ENCODE measurements around the gene SYNM. TPM values are rescaled to one million over a fixed set of nuclear protein-coding genes. Genes with fewer than 3 reads are reported as not detected.
"Not testable (repeated sequence)": the region's sequence is repeated elsewhere in the genome, so short reads cannot be mapped to it uniquely, and the experiment has no call there.

The SYNM gene
- total RNA-seq, 1 donor from 2014 or later = 53.2 TPM

- H3K36me3 ChIP-seq (ENCODE audit: control insufficient read depth in 3 of 3, insufficient read depth in 3 of 3, low read length in 3 of 3) = peaks cover 0 to 8% (median 3%) of the 10 kb centered on the region in 3 donors
- peak overlapping the region; percentile 83 to 97 (median 93) for H3K9ac ChIP-seq (ENCODE audit: low read depth in 1 of 3, low read length in 3 of 3)
- H3K9me3 ChIP-seq (ENCODE audit: control insufficient read depth in 3 of 3, low read length in 3 of 3) = no peaks in the 10 kb centered on the region
- peaks cover 32 to 54% (median 34%) of the 10 kb centered on the region in 3 donors for H3K4me1 ChIP-seq (ENCODE audit: control insufficient read depth in 3 of 3, insufficient read depth in 3 of 3, low read length in 3 of 3)
- peak overlapping the region; percentile 93 for H3K27ac ChIP-seq (ENCODE audit: low read depth, low read length)
- H3K27me3 ChIP-seq (ENCODE audit: control insufficient read depth in 3 of 3, insufficient read depth in 3 of 3, low read length in 3 of 3) = peaks cover 0 to 7% (median 2%) of the 10 kb centered on the region in 3 donors
- peak overlapping the region; percentile 76 to 93 (median 87) for H3K4me3 ChIP-seq (ENCODE audit: low read length in 3 of 3)
Measured at GRCh38 chr15:99105514-99106341, 848 bp downstream of the SYNM start.

GRCh38 chr15:99106417-99107220, 1.7 kb downstream of the SYNM start:
- no peaks in the 10 kb centered on the region for H3K9me3 ChIP-seq (ENCODE audit: control insufficient read depth in 3 of 3, low read length in 3 of 3)
- peaks cover 0 to 8% (median 3%) of the 10 kb centered on the region in 3 donors for H3K36me3 ChIP-seq (ENCODE audit: control insufficient read depth in 3 of 3, insufficient read depth in 3 of 3, low read length in 3 of 3)
- H3K9ac ChIP-seq (ENCODE audit: low read depth in 1 of 3, low read length in 3 of 3) = peak overlapping the region; percentile 81 to 97 (median 93)
- peaks cover 0 to 7% (median 2%) of the 10 kb centered on the region in 3 donors for H3K27me3 ChIP-seq (ENCODE audit: control insufficient read depth in 3 of 3, insufficient read depth in 3 of 3, low read length in 3 of 3)
- H3K27ac ChIP-seq (ENCODE audit: low read depth, low read length) = peak overlapping the region; percentile 93
- H3K4me3 ChIP-seq (ENCODE audit: low read length in 3 of 3) = peak overlapping the region; percentile 76 to 93 (median 87)
- peaks cover 38 to 60% (median 43%) of the 10 kb centered on the region in 3 donors for H3K4me1 ChIP-seq (ENCODE audit: control insufficient read depth in 3 of 3, insufficient read depth in 3 of 3, low read length in 3 of 3)

- H3K27me3 ChIP-seq (ENCODE audit: control insufficient read depth in 3 of 3, insufficient read depth in 3 of 3, low read length in 3 of 3) = no peaks in the 10 kb centered on the region
- H3K27ac ChIP-seq (ENCODE audit: low read depth, low read length) = peak overlapping the region; percentile 93
- no peaks in the 10 kb centered on the region for H3K9me3 ChIP-seq (ENCODE audit: control insufficient read depth in 3 of 3, low read length in 3 of 3)
- peaks cover 7 to 16% (median 11%) of the 10 kb centered on the region in 3 donors for H3K36me3 ChIP-seq (ENCODE audit: control insufficient read depth in 3 of 3, insufficient read depth in 3 of 3, low read length in 3 of 3)
- peak overlapping the region; percentile 43 to 97 (median 73) for H3K9ac ChIP-seq (ENCODE audit: low read depth in 1 of 3, low read length in 3 of 3)
- H3K4me1 ChIP-seq (ENCODE audit: control insufficient read depth in 3 of 3, insufficient read depth in 3 of 3, low read length in 3 of 3) = peaks cover 62 to 73% (median 65%) of the 10 kb centered on the region in 3 donors
- H3K4me3 ChIP-seq (ENCODE audit: low read length in 3 of 3) = peak overlapping the region; percentile 70 to 93 (median 76)
Measured at GRCh38 chr15:99108993-99109392, 4.1 kb downstream of the SYNM start.

GRCh38 chr15:99109555-99110021, 4.7 kb downstream of the SYNM start:
- H3K27me3 ChIP-seq (ENCODE audit: control insufficient read depth in 3 of 3, insufficient read depth in 3 of 3, low read length in 3 of 3) = no peaks in the 10 kb centered on the region
- H3K36me3 ChIP-seq (ENCODE audit: control insufficient read depth in 3 of 3, insufficient read depth in 3 of 3, low read length in 3 of 3) = peaks cover 7 to 16% (median 12%) of the 10 kb centered on the region in 3 donors
- no peaks in the 10 kb centered on the region for H3K9me3 ChIP-seq (ENCODE audit: control insufficient read depth in 3 of 3, low read length in 3 of 3)
- H3K9ac ChIP-seq (ENCODE audit: low read depth in 1 of 3, low read length in 3 of 3) = peak overlapping the region; percentile 43 to 97 (median 73)
- H3K27ac ChIP-seq (ENCODE audit: low read depth, low read length) = peak overlapping the region; percentile 93
- H3K4me1 ChIP-seq (ENCODE audit: control insufficient read depth in 3 of 3, insufficient read depth in 3 of 3, low read length in 3 of 3) = peaks cover 68 to 79% (median 71%) of the 10 kb centered on the region in 3 donors
- peak overlapping the region; percentile 70 to 93 (median 76) for H3K4me3 ChIP-seq (ENCODE audit: low read length in 3 of 3)

GRCh38 chr15:99110093-99110492, 5.2 kb downstream of the SYNM start:
- Histone ChIP-seq H3K4me3 (ENCODE audit: low read length in 3 of 3) (peak overlapping the region; percentile 42 to 93 (median 70)), H3K27me3 (ENCODE audit: control insufficient read depth in 3 of 3, insufficient read depth in 3 of 3, low read length in 3 of 3) (no peaks in the 10 kb centered on the region), H3K4me1 (ENCODE audit: control insufficient read depth in 3 of 3, insufficient read depth in 3 of 3, low read length in 3 of 3) (peaks cover 73 to 84% (median 76%) of the 10 kb centered on the region in 3 donors), H3K9me3 (ENCODE audit: control insufficient read depth in 3 of 3, low read length in 3 of 3) (no peaks in the 10 kb centered on the region), H3K27ac (ENCODE audit: low read depth, low read length) (peak overlapping the region; percentile 93), H3K9ac (ENCODE audit: low read depth in 1 of 3, low read length in 3 of 3) (peak overlapping the region; percentile 2 to 97 (median 43)), H3K36me3 (ENCODE audit: control insufficient read depth in 3 of 3, insufficient read depth in 3 of 3, low read length in 3 of 3) (peaks cover 7 to 16% (median 12%) of the 10 kb centered on the region in 3 donors)

GRCh38 chr15:99110581-99111320, 5.9 kb downstream of the SYNM start:
- H3K27ac ChIP-seq (ENCODE audit: low read depth, low read length) = peak overlapping the region; percentile 93

GRCh38 chr15:99111641-99112040, 6.8 kb downstream of the SYNM start:
- H3K4me3 ChIP-seq (ENCODE audit: low read length in 3 of 3); H3K27me3 ChIP-seq (ENCODE audit: control insufficient read depth in 3 of 3, insufficient read depth in 3 of 3, low read length in 3 of 3); H3K9me3 ChIP-seq (ENCODE audit: control insufficient read depth in 3 of 3, low read length in 3 of 3): not testable (repeated sequence)
- peaks cover 7 to 16% (median 15%) of the 10 kb centered on the region in 3 donors for H3K36me3 ChIP-seq (ENCODE audit: control insufficient read depth in 3 of 3, insufficient read depth in 3 of 3, low read length in 3 of 3)
- H3K27ac ChIP-seq (ENCODE audit: low read depth, low read length) = peak overlapping the region; percentile 5
- H3K4me1 ChIP-seq (ENCODE audit: control insufficient read depth in 3 of 3, insufficient read depth in 3 of 3, low read length in 3 of 3) = peaks cover 77 to 92% (median 84%) of the 10 kb centered on the region in 3 donors
- H3K9ac ChIP-seq (ENCODE audit: low read depth in 1 of 3, low read length in 3 of 3) = peak overlapping the region in 2 of 3 donors; percentile 8 to 97

More at GRCh38 chr15:99110581-99111320, 5.9 kb downstream of the SYNM start:
- peak overlapping the region; percentile 2 to 97 (median 43) for H3K9ac ChIP-seq (ENCODE audit: low read depth in 1 of 3, low read length in 3 of 3)
- no peaks in the 10 kb centered on the region for H3K27me3 ChIP-seq (ENCODE audit: control insufficient read depth in 3 of 3, insufficient read depth in 3 of 3, low read length in 3 of 3)
- H3K4me1 ChIP-seq (ENCODE audit: control insufficient read depth in 3 of 3, insufficient read depth in 3 of 3, low read length in 3 of 3) = peaks cover 78 to 86% (median 80%) of the 10 kb centered on the region in 3 donors
- H3K9me3 ChIP-seq (ENCODE audit: control insufficient read depth in 3 of 3, low read length in 3 of 3) = no peaks in the 10 kb centered on the region
- H3K36me3 ChIP-seq (ENCODE audit: control insufficient read depth in 3 of 3, insufficient read depth in 3 of 3, low read length in 3 of 3) = peaks cover 7 to 16% (median 12%) of the 10 kb centered on the region in 3 donors
- H3K4me3 ChIP-seq (ENCODE audit: low read length in 3 of 3) = peak overlapping the region; percentile 42 to 93 (median 70)

GRCh38 chr15:99113547-99114271, 8.8 kb downstream of the SYNM start:
- Histone ChIP-seq H3K9me3 (ENCODE audit: control insufficient read depth in 3 of 3, low read length in 3 of 3) (no peaks in the 10 kb centered on the region), H3K27ac (ENCODE audit: low read depth, low read length) (peak overlapping the region; percentile 76), H3K27me3 (ENCODE audit: control insufficient read depth in 3 of 3, insufficient read depth in 3 of 3, low read length in 3 of 3) (no peaks in the 10 kb centered on the region), H3K36me3 (ENCODE audit: control insufficient read depth in 3 of 3, insufficient read depth in 3 of 3, low read length in 3 of 3) (peaks cover 9 to 25% (median 23%) of the 10 kb centered on the region in 3 donors), H3K4me1 (ENCODE audit: control insufficient read depth in 3 of 3, insufficient read depth in 3 of 3, low read length in 3 of 3) (peaks cover 73 to 94% (median 89%) of the 10 kb centered on the region in 3 donors), H3K4me3 (ENCODE audit: low read length in 3 of 3) (peak overlapping the region; percentile 8 to 53 (median 23)), H3K9ac (ENCODE audit: low read depth in 1 of 3, low read length in 3 of 3) (peak overlapping the region; percentile 66 to 77 (median 68))

Data from skeletal muscle tissue (tissue), 4 donors.